ENCODE data around the gene SH3TC1.
A peak's percentile ranks its signal among the peaks of the same experiment; 100 is the strongest.

Gene SH3TC1

DNA sequence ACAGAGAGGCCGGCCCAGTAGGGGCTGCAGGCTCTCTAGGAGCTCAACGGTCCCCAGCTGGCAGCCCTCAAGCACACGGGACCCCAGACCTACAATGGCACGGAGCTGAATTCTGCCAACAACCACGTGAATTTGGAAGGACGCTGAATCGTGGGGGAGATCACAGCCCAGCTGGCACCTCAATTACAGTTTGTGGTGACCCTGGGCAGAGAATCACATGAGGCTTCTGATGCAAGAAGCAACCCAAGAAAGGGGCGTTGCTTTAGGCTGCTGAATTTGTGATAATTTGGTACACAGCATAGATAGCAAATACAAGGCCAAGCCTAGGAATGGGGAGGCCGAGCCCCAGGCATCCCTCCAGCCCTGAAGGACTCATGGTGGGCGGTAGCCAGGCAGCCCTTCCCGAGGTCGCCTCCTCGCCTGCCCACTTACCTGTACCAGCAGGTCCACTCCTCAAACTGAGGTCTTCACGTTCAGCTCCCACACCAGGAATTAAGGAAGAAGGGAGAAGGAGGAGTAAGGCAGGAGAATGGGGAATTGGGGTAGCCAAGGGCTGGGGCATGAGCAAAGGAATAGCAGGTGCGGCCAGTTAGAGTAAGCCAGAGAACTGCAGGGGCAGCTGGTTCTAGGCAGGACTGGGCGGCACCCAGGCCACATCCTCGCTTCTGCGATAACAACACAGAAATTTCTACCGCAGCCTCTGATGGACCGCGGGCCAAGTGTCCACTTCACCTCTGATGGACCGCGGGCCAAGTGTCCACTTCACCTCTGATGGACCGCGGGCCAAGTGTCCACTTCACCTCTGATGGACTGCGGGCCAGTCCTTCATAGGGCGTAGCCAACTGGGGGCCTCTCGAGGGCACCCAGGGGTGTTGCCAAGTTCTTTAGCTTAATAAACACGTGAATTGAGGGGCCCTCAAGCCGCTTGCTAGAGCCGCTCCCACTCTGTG, 47.1 kb downstream of the SH3TC1 start:
- DNase-seq, result no peak

DNA sequence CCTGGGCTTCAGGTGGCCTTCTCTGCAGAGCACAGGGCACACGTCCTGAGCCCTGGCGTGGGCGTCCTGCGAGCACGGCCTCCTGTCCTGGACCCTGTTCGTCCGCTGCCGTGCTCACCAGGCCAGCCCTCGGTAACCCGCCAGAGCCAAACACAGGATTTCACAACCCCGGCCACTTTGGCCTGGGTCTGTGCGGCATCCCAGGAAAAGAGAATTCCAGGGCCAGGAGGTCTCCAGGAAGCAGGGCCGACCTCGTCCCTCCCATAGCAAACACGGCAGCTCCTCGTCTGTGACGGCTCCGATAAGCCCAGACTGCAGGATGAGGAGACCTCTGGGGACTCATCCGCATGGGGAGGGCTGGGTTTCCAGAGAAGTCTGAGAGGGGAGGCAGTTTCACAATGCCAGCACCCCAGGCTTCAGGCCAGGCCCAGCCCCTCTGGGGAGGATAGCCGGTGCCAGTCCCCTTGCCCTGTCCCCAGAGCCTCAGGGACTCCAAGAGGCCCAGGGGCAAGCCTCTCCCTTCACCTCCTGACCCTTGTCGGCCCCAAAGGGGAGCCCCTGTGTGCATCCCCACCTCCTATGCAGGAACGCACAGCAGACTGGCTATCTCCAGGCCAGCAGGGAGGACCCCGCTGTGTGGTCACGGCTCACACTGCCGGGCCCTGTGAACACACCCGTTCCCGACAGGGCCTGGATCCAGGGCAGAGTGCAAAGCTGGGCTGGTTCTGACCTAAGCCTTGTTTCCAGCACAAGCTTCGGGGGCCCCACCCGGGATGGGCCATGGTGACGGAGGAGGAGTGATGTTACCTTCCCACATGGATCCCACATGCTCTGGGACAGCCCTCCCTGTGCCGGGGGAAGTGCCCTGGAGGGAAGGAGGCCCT, 48.2 kb downstream of the SH3TC1 start:
- DNase-seq, result no peak

DNA sequence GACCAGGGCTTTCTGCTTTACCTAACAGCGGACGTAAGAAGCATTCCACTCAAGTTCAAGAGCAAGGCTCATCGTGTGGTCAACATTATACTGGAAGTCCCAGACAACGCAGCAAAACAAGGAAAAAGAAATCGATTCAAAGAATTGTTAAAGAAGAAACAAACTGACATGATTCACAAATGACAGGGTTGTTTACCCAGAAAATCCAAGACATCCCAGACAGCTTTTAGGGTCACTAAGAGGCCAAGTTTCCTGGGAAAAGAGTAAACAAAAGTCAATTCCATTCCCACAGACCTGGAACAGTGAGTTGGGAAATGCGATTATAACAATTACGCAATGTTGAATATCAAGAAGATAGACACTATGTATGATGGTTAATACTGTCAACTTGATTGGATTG, 49.0 kb downstream of the SH3TC1 start:
- no peak for DNase-seq

DNA sequence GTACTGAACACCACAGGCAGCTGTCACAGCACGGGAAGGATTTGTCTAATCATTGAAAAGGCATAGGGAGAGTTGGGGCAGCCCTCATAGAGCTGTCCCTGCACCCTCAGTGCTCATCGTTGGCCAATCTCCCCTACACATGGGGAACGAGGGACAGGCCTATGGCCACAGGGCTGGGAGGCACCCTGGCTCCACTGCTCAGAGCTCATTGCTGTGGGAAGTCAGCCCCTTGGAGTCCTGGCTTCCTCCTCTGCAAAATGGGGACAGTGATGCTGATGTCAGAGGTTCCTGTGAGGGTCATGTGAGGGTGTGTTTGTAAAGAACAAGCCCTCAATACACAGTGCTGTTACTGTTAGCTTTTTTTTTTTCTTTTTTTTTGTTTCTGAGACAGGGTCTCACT, 51.1 kb downstream of the SH3TC1 start:
- no peak for DNase-seq

DNA sequence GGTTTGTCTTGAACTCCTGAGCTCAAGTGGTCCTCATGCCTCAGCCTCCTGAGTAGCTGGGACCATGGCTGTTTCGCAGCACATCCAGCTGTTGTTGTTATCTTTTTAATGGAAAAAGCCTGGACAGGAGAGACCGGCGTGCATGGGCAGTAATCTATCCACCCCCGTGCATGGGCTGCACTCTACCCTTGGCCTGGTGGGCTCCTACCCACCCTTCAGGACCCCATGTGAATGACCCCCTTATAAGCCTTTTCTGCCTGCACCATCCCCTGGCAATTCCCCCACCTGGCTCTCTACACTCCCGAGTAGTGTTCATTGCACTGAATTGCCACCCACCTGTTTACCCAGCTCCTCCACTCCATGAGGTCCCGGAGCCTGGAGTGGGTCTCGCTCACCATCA, 51.5 kb downstream of the SH3TC1 start:
- DNase-seq, result no peak

DNA sequence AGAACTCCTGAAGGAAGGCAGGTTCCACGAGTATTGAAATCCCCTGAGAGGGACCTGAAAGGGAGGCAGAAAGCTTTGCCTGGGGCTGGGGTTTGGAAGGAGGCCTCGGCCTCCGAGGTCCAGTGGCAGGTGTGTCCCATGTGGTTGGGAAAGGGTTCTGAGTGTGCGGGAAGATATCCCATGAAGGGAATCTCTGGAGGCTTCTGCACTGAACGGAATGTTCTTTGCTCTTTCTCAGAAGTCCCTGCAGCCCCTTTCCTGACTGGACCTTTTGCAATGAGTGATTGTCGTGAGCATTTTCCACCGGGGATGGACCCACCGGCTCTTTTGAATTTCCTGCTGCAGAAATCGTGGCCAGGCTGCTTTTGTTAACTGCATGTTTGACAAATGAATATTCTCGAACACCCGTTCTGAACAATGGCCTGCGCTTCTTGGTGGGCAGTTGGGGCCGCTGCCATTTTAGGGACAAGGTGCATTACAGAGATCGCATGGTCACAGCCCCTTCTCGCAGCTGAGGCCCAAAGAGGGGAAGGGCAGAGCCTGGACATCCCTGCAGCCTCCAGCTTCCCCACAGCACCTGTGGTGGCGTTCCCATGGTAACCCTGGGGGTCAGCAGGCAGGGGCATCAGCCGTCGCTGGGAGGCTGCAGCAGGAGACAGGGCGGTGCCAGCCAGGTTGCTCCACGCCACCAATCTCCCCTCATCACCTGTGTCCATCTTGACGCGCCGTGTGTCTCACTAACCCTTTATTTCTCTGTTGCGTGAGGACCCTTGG, 52.2 kb downstream of the SH3TC1 start:
- peak in 1 of 3 experiments; percentile 7 for DNase-seq

DNA sequence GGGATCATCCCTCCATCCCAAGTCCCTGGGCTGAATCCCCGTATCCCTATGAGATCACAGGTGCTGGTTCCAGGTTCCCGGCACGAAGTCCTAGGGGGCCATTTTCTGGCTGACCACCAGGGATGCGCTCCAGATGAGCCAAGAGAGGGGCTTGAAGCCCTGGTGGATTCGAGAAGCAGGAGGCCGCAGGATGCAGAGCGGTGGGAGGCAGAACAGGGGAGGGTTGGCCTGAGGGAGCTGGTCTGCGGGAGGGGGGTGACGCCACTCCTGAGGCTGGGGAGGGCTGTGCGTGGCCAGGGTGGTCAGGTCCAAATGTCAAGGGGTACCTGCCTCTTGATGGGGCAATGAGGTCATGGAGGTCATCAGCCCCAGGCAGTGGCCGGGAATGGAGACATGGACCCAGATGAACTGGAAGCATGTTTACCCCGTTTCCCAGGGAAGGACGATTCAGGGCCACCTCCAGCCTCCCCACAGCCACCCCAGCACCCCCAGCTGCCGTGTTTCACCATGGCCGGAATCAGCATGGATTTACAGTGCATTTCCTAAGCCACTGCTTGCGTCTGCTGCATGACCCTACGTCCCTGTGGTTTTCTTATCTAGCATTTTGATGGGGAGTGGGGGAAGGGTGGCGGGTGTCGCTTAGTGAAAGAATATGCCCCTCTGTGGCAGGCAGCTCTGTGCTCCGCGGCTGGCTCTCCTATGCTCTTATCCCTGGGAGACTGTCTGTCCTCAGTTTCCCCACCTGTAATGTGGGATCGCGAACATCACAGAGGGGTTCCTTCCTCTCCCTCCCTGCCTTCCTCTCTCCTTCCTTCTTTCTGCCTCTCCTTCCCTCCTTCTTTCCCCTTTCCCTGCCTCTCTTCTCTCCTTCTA, 53.4 kb downstream of the SH3TC1 start:
- DNase-seq, result no peak

DNA sequence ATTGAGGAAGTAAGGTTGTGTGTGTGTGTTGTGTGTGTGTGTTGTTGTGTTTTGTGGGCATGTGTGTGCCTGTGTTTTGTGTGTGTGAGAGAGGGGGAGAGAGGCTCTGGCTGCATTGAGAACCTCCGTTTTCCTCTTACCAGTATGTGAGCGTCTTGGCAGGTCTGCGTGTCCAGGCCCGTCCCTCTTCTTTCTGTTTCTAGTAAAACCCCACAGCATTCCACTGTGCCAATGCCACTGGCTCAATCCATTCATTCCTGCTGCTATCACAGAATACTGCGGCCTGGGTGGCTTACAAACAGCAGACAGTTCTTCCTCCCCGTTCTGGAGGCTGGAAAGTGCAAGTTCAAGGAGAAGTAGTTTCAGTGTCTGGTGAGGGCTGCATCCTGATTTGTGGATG, 55.0 kb downstream of the SH3TC1 start:
- DNase-seq, result no peak

DNA sequence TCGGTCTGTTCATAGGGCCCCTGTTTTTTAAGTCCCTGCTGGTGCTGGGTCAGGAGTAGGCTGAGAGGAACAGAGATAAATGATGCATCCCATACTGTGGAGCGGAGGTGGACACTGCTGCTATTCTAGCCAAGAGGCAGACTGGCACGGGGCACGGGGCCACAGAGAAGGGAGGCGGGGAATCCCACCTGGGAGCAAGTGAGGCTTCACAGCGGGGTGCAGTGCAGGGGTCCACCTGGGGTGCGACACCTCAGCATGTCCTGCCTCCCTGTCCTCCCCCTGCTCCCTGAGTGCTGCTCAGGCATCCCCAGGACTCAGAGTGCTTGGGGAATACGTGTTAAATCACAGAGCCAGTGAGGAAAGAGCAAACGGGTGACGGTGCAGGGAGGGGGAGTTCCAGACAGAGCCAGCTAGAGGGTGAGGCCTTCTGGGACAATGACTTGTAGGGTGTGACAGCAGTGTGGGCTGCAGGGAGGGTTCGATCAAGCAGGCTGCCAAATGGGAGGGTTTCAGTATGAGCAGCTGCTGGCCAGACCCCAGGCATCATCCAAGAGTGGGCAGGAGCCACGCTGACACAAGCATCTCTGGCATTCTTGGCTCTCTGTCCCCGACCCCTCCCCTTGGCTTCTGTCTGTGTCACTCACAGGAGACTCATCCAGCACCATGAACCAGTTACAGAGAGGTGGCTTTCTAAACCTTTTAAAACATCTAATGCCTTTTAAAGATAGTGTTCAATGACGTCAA, 56.8 kb downstream of the SH3TC1 start:
- DNase-seq, result no peak

DNA sequence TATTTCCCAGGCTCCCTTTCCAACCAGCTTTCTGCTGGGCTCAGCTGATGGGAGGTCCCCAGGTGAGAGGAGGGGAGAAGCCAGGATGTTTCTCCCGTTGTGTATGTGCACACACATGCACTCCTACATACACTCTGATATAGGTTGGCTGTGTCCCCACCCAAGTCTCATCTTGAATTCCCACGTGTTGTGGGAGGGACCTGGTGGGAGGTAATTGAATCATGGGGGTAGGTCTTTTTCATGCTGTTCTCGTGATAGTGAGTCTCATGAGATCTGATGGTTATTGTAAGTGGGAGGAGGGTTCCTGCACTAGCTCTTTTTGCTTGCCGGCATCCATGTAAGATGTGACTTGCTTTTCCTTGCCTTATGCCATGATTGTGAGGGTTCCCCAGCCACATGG, 58.8 kb downstream of the SH3TC1 start:
- DNase-seq, result no peak

DNA sequence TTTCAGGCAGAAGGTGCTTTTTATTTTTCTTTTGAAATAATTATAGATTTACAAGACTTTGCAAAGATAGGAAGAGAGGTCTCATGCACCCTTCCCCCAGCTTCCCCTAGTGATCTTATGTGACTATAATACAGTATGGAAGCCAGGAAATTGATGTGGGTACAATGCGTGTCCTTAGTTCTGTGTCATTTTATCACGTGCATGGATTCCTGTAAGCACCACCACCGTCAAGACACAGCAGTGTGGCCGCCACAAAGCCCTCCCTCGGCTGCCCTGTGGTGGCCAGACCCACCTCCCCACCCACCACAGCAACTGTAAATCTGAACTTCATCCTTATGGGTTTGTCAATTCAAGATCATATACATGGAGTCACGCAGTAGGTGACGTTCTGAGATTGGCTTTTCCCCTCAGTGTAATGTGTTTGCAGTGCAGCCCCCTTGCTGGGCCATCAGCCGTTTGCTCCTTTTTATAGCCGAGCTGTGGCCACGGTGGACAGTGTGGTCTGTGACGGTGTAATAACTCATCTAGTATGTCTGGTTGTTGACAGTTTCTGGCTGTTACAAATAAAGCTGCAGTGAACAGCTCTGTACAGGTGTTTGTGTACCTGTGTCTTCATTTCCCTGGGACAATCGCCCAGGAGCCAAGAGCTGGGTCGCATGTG, 59.6 kb downstream of the SH3TC1 start:
- peak in 2 of 3 experiments; percentile 34 to 67 for DNase-seq

DNA sequence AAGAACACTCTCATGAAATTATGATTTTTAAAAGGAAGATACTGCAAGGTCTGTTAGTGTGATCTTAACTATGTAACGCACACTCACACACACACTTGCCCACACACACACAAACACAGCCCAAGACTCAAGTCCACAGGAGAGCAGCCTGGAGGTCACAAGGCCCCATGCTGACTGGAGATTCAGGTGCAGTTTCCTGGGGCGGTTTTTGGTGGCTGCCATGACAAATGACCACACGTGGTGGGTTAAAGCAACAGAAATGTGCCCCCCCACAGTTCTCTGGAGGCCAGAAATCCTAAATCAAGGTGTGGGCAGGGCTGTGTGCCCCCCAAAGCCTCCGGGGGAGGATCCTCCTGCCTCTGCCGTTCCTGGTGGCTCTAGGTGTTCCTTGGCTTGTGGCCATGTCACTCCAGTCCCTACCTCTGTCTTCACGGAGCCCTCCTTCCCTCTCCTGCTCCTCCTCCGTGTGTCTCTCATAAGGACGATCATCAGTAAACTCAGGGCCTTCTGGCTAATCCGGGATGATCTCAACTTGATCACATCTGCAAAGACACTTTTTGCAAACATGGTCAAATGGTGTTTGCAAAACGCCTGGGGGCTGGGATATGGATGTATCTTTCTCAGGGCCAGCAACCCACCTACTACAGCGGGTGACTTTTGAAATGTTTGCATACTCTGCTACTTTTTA, 60.8 kb downstream of the SH3TC1 start:
- no peak for DNase-seq

DNA sequence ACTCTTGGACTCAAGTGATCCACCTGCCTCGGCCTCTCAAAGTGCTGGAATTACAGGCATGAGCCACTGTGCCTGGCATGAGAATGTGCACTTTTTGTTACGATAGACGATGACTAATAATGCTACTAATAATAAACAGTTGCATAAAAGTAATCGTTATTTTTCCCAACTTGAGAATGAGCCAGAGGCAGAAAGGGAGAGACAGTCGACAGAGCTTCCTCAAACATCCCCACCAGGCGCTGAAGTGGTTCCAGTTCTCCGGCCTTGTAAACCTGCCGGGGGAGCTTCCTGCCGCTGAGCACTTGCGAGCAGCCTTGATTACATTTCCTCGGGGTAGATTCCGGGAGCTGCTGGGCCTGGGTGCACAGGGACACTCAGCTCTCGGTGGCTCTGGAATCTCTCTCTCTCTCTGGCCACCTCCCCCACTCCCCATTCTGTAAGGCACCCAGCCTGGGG, 61.6 kb downstream of the SH3TC1 start:
- peak in 1 of 3 experiments; percentile 47 for DNase-seq

DNA sequence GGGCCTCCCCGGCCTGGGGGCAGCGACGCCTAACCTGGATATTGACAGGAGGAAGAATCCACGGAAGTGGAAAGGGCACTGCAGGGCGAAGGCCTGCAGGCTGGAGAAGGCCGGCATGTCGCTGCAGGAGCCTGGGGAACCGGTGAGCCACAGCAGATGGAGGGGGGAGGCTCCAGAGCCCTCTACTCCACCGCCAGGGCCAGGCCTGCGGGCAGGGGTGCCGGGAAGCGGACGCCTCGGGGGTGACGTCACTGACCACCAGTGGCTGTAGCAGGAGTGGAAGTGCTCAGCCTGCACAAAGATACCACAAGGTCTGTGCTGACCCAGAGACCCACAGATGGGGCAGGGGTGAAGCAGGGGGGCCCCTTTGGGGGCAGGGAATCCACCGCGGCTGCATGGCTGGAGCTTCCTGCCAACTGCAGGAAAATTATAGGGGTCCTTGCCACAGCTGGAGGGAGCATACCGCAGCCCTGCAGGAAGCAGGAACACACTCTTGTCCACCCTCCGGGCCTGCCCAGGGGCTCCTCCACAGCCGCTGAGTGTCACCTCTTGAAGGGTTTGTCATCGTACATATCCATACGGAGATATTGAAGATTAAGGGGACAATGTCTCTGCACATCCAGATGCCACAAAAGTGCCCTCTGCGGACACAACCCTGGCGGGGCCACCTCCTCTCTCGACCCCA, 62.9 kb downstream of the SH3TC1 start:
- DNase-seq, result no peak

DNA sequence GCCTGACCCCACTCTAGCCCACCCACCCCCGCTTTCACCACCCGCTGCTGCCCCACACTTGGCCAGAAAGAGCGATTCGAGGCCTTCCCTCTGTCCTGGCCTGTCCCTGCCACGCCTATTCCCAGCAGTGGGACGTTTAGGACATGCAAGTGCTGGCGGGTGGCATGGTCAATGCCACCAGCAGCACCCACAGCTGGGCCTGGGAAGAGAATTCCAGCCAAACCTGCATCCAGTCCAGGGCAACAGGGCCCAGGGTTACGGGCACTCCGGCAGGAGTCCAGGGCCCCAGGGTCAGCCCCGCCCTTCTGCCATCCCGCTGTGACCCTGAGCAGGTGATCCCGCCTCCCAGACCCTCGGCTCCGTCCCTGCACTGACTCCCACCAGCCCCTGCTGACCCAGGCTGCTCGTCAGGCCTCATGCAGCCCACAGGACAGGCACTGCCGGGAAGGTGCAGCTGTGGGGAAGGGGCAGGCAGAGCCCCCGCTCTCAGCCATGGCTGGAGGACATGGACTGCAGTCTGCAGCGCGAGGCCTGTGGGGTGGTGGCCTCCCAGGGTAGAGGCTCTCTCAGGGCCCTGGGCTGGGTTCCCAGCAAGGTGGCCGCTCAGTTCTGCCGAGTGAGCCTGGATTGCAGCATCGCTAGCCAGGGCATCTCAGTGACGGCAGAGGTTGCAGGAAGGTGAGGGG, 63.7 kb downstream of the SH3TC1 start:
- no peak for DNase-seq

DNA sequence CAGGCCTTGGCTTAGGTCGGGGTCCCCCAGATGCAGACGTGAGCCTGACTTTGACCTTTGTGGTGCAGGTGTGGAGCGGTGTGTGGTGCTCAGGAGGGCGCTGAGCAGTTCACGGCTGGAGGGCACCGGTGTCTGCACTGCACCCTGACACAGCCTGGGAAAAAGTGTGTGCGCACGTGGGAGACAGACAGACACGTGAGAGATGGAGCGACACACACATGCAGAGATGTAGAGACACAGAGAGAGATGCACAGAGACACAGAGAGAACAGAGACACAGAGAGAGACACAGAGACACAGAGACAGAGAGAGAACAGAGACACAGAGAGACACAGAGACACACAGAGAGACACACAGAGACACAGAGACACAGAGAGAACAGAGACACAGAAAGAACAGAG, 64.3 kb downstream of the SH3TC1 start:
- DNase-seq, result no peak

DNA sequence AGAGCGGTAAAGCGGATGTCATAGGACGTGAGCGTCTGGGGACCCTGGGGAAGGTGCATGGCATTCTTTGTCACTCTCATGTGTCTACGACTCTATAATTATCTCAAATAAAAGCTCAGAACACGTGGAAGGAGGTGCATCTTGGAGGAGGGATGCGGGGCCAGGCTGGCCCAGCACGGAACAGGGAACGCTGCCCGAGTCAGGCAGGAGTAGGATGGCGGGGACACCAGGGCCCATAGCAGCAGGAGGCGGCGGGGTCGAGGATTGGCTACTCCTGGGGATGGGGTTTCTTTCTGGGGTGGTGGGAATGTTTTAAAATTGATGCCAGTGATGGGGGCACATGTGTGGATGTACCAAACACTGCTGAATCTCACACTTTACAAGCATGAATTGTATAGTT, 65.0 kb downstream of the SH3TC1 start:
- peak in 1 of 3 experiments; percentile 41 for DNase-seq

DNA sequence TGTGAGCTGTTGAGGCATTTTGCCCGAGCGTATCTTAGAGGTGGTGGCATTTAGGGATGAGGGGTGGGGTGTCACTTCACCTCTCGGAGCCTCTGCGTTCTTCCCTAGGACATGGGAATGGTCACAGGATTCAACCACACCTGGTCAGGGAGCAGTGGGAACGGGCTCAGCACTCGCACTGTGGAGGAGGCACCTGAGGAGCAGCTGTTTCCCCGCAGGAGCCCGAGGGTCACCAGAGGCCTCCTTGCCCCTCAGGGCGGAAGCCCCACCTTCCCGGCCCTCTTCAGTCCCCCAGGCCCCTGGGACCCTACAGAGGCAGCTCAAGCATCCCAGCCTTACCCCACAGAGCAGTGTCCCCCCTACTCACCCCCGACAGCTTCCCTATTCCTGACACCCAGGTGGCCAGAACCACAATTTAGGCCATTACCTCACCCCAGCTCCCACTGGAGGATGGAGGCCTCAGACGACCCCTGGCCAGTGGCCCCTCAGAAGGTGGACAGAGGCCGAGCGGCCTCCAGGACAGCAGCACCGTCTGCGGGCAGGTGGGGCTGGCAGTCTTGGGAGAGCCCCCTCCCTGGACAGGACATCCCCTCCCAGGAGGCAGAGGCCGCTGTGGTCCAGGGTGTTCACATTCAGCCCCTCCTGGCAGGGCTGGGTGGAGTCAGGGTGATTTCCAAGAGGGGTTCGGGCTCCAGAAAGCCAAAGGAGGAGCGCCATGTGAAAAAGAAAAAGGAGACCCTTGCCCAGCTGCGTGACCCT, 66.3 kb downstream of the SH3TC1 start:
- DNase-seq, result no peak
